BJ (cell line): ENCODE results near the gene LUM. TPM values are rescaled to one million over a fixed set of nuclear protein-coding genes. Genes with fewer than 3 reads are reported as not detected.

Experiments
- CTCF ChIA-PET: fragments of 350-600 bp; formaldehyde crosslinking; extraction: SDS; loops from one replicate; lab custom pipeline; 2021; ENCODE audit warnings: antibody characterized with exemption, inconsistent platforms; lab: Yijun Ruan, JAX
- POLR2A ChIA-PET: fragments of 300-600 bp; sonication (Branson Sonifier 250); formaldehyde crosslinking; extraction: SDS; loops from one replicate; lab custom pipeline; 2021; ENCODE audit warnings: antibody characterized with exemption; lab: Charles Lee
- DNase-seq: peaks from one replicate; pipeline ENCODE4 v3.0.0-alpha.2; 2011; ENCODE audit warnings: low read depth
- H3K27me3 ChIP-seq: 2 replicates; pipeline ENCODE4 v1.6.0; 2011; ENCODE audit warnings: low read length; ENCODE audit not compliant: control insufficient read depth, insufficient read depth
- H3K36me3 ChIP-seq: 2 replicates; pipeline ENCODE4 v1.5.1; 2011; ENCODE audit warnings: low read length; ENCODE audit not compliant: control insufficient read depth, insufficient read depth
- H3K4me3 ChIP-seq: 2 replicates; pipeline ENCODE4 v1.5.1; 2011; ENCODE audit warnings: low read depth, mild to moderate bottlenecking, control low read depth, low read length
- polyA plus RNA-seq: library from polyadenylated mRNA; depleted of rRNA; stranded (reverse); fragments of >200 nt; gene quantifications from 2 replicates; pipeline ENCODE4 v1.2.3, GENCODE V29; 2011
- TF ChIP-seq, protein P1 (sequence below): IDR thresholded peaks from 2 replicates; pipeline ENCODE4 v1.5.1; 2011; ENCODE audit warnings: low read depth, mild to moderate bottlenecking, control low read depth, inconsistent platforms, low read length, moderate library complexity; ENCODE audit not compliant: insufficient read depth

LUM gene
- polyA plus RNA-seq, 1 experiment: 677 TPM

DNA sequence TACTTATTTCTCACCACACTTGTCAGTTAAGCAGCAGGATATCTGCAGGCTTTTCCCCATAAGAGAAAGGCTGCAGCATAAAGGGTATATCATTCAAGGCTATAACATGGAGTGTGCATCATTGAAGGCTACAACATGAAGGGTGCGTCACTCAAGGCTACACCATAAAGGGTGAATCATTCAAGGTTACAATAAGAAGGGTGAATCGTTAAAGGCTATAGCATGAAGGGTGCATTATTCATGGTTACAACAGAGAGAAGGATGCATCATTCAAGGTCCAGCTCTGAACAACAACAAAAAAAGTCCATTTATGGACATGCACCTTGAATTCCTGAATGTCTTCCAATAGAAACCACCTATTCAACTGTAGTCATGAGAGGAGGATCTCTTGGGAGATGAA, 32.8 kb upstream of the LUM start:
- no peak for DNase-seq
- Histone ChIP-seq H3K4me3 (no peak overlapping the region), H3K27me3 (no peaks in the 10 kb centered on the region), H3K36me3 (peaks cover 5% of the 10 kb centered on the region; the same call in 1 of the 2 replicates)
- ChIA-PET POLR2A (no interaction called here), CTCF (interaction anchor here (0.7 to 1.1 kb wide), 2 partner anchors 32 to 35 kb away, joined by 3 read pairs; no protein-coding TSS in a partner anchor)
- TF ChIP-seq, protein P1, sequence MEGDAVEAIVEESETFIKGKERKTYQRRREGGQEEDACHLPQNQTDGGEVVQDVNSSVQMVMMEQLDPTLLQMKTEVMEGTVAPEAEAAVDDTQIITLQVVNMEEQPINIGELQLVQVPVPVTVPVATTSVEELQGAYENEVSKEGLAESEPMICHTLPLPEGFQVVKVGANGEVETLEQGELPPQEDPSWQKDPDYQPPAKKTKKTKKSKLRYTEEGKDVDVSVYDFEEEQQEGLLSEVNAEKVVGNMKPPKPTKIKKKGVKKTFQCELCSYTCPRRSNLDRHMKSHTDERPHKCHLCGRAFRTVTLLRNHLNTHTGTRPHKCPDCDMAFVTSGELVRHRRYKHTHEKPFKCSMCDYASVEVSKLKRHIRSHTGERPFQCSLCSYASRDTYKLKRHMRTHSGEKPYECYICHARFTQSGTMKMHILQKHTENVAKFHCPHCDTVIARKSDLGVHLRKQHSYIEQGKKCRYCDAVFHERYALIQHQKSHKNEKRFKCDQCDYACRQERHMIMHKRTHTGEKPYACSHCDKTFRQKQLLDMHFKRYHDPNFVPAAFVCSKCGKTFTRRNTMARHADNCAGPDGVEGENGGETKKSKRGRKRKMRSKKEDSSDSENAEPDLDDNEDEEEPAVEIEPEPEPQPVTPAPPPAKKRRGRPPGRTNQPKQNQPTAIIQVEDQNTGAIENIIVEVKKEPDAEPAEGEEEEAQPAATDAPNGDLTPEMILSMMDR: no peak

DNA sequence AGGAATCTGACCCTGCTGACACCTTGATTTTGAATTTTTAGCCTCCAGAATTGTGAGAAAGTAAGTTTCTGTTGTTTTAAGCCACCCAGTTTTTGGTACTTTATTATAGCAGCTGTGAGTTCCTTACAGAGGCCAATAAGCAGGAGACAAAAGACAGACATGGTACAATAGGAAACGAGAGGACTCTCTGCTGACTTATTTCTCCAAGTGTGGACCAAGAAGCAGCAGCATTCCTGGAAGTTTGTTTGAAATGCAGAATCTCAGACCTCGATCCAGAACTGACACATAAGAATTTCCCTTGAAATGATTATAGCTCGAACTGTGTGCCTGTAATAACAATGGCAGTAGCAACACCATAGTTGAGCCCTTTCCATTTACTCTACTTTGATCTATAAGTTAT, 31.9 kb upstream of the LUM start:
- TF ChIP-seq, protein P1: no peak
- POLR2A ChIA-PET: no interaction called here
- H3K4me3 ChIP-seq: no peak overlapping the region
- no peak for DNase-seq
- peaks cover 5% of the 10 kb centered on the region; the same call in 1 of the 2 replicates for H3K36me3 ChIP-seq
- H3K27me3 ChIP-seq: no peaks in the 10 kb centered on the region
- CTCF ChIA-PET: interaction anchor here (0.7 to 1.3 kb wide), 5 partner anchors 33 to 184 kb away, joined by 3 to 4 read pairs (median 3); no protein-coding TSS in a partner anchor

DNA sequence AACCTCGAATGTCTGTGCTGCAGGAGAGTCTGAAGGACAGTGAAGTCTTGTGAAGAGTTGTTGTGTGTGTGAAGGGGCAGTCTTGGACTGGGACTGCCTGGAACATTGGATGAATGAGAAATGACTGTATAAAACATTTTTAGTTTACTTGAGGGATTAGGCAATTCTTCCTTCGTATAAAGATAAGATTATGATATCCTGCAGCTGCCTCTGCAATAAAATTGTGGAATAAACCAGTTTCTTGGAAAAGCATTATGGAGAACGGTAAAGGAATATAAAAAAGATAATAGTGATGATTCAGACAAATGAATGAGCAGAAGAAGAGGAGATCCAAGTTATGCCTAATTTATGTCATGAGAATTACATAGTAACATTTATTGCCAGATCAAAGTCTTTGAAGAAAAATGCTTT, 30.9 kb upstream of the LUM start:
- TF ChIP-seq, protein P1: no peak
- H3K36me3 ChIP-seq: peaks cover 5% of the 10 kb centered on the region; the same call in 1 of the 2 replicates
- no peak overlapping the region for H3K4me3 ChIP-seq
- ChIA-PET POLR2A (no interaction called here), CTCF (interaction anchor here (1.3 kb wide), 1 partner anchor 34 kb away, joined by 3 read pairs; no protein-coding TSS in a partner anchor)
- no peaks in the 10 kb centered on the region for H3K27me3 ChIP-seq
- no peak for DNase-seq

DNA sequence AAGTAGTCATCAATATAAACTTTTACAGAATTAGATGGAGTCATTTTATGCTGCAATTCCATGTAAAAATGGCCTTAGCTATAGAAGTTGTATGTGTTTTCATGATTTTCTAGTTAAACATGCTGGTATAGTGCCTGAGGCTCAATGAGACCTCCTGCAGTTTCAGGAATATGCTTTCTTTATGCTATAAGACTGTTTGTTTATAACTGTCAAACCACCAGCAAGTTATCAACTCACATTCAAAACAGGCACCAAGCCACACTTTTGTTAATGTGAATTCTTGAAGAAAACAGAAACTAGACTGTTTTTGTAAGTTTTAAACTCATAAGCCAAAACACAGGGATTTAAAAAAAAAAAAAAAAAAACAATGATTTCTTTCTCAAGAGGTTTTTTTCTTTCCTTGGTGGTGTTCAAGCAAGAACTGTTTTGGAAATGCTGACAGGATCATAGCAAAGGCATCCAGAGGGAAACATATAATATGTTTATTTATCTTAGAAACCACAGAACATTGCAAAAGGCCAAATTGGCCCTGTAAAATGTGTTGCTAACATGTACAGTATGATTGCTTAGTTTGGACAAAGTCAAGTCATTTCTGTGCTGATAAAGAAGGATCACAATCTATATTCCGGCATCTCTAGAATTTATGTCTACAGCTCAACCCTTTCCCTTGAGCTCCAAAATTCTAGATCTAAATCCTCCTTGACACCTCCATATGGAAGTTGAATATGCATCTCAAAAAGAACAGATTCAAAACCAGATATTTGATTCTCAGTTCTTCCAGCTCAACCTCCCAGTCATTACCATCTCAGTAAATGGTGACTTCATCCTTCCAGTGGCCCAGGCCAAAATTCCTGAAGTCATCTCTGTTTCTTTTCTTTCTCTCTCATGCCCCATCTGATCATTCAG, 29.0 kb upstream of the LUM start:
- H3K4me3 ChIP-seq: no peak overlapping the region
- H3K27me3 ChIP-seq: no peaks in the 10 kb centered on the region
- ChIA-PET POLR2A (interaction anchor here (0.5 to 1.3 kb wide), 5 partner anchors 29 to 131 kb away, joined by 3 to 5 read pairs (median 3); partner anchors contain the start of gene LUM), CTCF (interaction anchor here (0.6 to 4.1 kb wide), 5 partner anchors 29 to 903 kb away, joined by 3 to 21 read pairs (median 3); partner anchors contain the start of gene LUM)
- 0 out of 2 replicates have a peak, but pooled peaks cover 1% of the 10 kb centered on the region for H3K36me3 ChIP-seq
- TF ChIP-seq, protein P1: no peak
- DNase-seq: peak; percentile 97

DNA sequence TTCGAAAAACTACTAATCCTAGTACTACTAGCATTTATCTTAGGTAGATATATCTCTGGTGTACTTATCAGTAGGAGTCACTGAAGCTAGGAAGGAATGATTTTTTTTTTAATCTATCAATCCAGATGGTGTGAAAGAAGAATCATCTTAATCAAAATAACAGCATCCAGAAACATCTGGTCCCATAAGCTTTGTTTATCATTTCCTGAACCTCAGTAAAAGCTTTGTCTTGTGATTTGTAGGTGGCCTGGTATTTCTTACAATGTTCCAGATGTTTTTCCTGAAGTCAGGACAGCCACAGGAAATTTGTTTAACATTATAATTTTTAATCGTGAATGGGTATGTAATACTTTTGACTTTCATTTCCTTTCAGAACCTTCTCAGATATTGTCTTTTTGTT, 28.0 kb upstream of the LUM start:
- POLR2A ChIA-PET: interaction anchor here (1.3 kb wide), 1 partner anchor 36 kb away, joined by 5 read pairs; no protein-coding TSS in a partner anchor
- CTCF ChIA-PET: interaction anchor here (1.2 to 4.1 kb wide), 3 partner anchors 28 to 162 kb away, joined by 3 to 21 read pairs (median 5); partner anchors contain the start of gene LUM
- Histone ChIP-seq H3K27me3 (no peaks in the 10 kb centered on the region), H3K36me3 (no peaks in the 10 kb centered on the region), H3K4me3 (no peak overlapping the region)
- DNase-seq: no peak
- TF ChIP-seq, protein P1: no peak
